HCT116 (cell line): ENCODE results near the gene LTBP1.

ENCODE experiments used
- EZH2 ChIP-seq: fragments of 200-600 bp; sonication (generic); IDR thresholded peaks from 2 replicates; pipeline ENCODE4 v1.6.1; 2017; ENCODE audit warnings: antibody characterized with exemption, mixed run types
- SRF ChIP-seq: IDR thresholded peaks from 2 replicates; pipeline ENCODE4 v1.6.1; 2012; ENCODE audit warnings: low read depth
- ZFX ChIP-seq: fragments of 450-650 bp; IDR thresholded peaks from 2 replicates; pipeline ENCODE4 v1.6.1; 2017
- TF ChIP-seq, protein P1 (sequence below), 3 experiments: fragments of 200-600 bp in 1 of 3; sonication (generic) in 1 of 3; IDR thresholded peaks in 2 of 3; conservative IDR thresholded peaks in 1 of 3; 2 replicates each; pipeline ENCODE4 v1.5.1; 2012 to 2017; ENCODE audit warnings: low read depth in 2 of 3, low read length in 2 of 3, antibody characterized with exemption in 1 of 3, borderline replicate concordance in 1 of 3, control low read depth in 1 of 3, mild to moderate bottlenecking in 1 of 3, mixed read lengths in 1 of 3, mixed run types in 1 of 3, moderate library complexity in 1 of 3; ENCODE audit not compliant: insufficient read depth in 1 of 3

DNA sequence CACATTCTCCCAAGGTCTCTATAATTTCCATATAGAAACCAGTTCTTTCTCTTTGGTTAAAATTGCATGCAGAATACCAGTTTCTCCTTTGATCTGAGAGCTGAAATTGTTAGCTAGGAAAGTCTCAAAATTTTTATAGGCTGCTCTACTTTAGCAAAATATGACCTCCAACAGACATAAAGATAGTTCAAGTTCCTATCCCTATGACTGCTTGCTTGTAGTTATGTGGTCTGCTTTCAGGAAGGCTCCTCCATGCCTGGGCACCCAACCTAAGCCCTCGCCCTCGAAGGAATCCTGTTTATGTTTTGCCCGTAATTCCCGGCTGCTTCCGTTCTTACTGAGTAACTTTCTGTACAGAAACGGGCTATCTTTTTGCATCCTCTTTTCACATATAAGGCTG lies 28.0 kb upstream of the LTBP1 start:
- TF ChIP-seq, protein P1, sequence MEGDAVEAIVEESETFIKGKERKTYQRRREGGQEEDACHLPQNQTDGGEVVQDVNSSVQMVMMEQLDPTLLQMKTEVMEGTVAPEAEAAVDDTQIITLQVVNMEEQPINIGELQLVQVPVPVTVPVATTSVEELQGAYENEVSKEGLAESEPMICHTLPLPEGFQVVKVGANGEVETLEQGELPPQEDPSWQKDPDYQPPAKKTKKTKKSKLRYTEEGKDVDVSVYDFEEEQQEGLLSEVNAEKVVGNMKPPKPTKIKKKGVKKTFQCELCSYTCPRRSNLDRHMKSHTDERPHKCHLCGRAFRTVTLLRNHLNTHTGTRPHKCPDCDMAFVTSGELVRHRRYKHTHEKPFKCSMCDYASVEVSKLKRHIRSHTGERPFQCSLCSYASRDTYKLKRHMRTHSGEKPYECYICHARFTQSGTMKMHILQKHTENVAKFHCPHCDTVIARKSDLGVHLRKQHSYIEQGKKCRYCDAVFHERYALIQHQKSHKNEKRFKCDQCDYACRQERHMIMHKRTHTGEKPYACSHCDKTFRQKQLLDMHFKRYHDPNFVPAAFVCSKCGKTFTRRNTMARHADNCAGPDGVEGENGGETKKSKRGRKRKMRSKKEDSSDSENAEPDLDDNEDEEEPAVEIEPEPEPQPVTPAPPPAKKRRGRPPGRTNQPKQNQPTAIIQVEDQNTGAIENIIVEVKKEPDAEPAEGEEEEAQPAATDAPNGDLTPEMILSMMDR (IDR thresholded peaks at IDR 0.05 in 2 of 3, conservative IDR thresholded peaks at IDR 0.05 in 1 of 3; ENCODE audit: borderline replicate concordance in 1 of 3, insufficient read depth in 1 of 3, low read depth in 2 of 3, low read length in 2 of 3) = no peak
- TF ChIP-seq SRF = no peak
- no peak for TF ChIP-seq ZFX
- TF ChIP-seq EZH2 = no peak
